NCI-H1436 treated with DMSO at 0.1 percent for 48 hours (cell line): ENCODE data around the gene MARCHF10.
"Not testable (repeated sequence)": the region's sequence is repeated elsewhere in the genome, so short reads cannot be mapped to it uniquely, and the experiment has no call there.

Experiments
- DNase-seq: peaks from one replicate; lab custom pipeline; 2025; lab: John Stamatoyannopoulos, UW

The MARCHF10 gene

GRCh38 chr17:62696726-62697490, 111.2 kb downstream of the MARCHF10 start:
- no peak for DNase-seq

GRCh38 chr17:62696256-62696655, 111.9 kb downstream of the MARCHF10 start:
- DNase-seq, result no peak

GRCh38 chr17:62695093-62695738, 112.9 kb downstream of the MARCHF10 start:
- not testable (repeated sequence) for DNase-seq

GRCh38 chr17:62693616-62694409, 114.3 kb downstream of the MARCHF10 start:
- no peak for DNase-seq

- no peak for DNase-seq
Observed at GRCh38 chr17:62692721-62693431, 115.2 kb downstream of the MARCHF10 start.

- DNase-seq, result no peak
Observed at GRCh38 chr17:62692159-62692651, 115.9 kb downstream of the MARCHF10 start.

GRCh38 chr17:62691589-62691915, 116.6 kb downstream of the MARCHF10 start:
- not testable (repeated sequence) for DNase-seq

GRCh38 chr17:62690168-62690897, 117.8 kb downstream of the MARCHF10 start:
- DNase-seq, result no peak

GRCh38 chr17:62689441-62690167, 118.5 kb downstream of the MARCHF10 start:
- no peak for DNase-seq

GRCh38 chr17:62688398-62689160, 119.5 kb downstream of the MARCHF10 start:
- DNase-seq, result no peak

- DNase-seq, result no peak
Observed at GRCh38 chr17:62687997-62688396, 120.1 kb downstream of the MARCHF10 start.

- no peak for DNase-seq
Observed at GRCh38 chr17:62684179-62684578, 123.9 kb downstream of the MARCHF10 start.

- DNase-seq, result no peak
Observed at GRCh38 chr17:62681939-62682381, 126.2 kb downstream of the MARCHF10 start.

- no peak for DNase-seq
Observed at GRCh38 chr17:62681061-62681938, 126.8 kb downstream of the MARCHF10 start.

- no peak for DNase-seq
Observed at GRCh38 chr17:62680541-62681052, 127.5 kb downstream of the MARCHF10 start.

- no peak for DNase-seq
Observed at GRCh38 chr17:62679866-62680377, 128.2 kb downstream of the MARCHF10 start.

GRCh38 chr17:62678214-62678919, 129.7 kb downstream of the MARCHF10 start:
- DNase-seq, result no peak
